ENCODE measurements around the gene PRKAG2.
A peak's percentile ranks its signal among the peaks of the same experiment; 100 is the strongest.
"Not testable (repeated sequence)": the region's sequence is repeated elsewhere in the genome, so short reads cannot be mapped to it uniquely, and the experiment has no call there.

PRKAG2 gene

GRCh38 chr7:151539088-151539671, 337.7 kb downstream of the PRKAG2 start:
- Histone ChIP-seq H2BK5ac (ENCODE audit: low read length) (no peak overlapping the region), H2BK12ac (ENCODE audit: low read length) (no peak overlapping the region), H4K91ac (ENCODE audit: low read depth, low read length, poor library complexity) (no peak overlapping the region), H3K4me1 (ENCODE audit: control insufficient read depth in 2 of 2, insufficient read depth in 1 of 2, low read depth in 1 of 2, low read length in 2 of 2) (peaks cover 9 to 25% of the 10 kb centered on the region in 2 donors), H3K18ac (ENCODE audit: low read length) (peak overlapping the region; percentile 0), H3K27me3 (ENCODE audit: control insufficient read depth in 3 of 3, insufficient read depth in 3 of 3, low read depth in 1 of 3, low read length in 3 of 3) (no peaks in the 10 kb centered on the region), H3K4me3 (ENCODE audit: low read length in 2 of 2) (peak overlapping the region in 1 of 2 donors; percentile 42), H3K9ac (ENCODE audit: low read depth, low read length, poor library complexity) (no peak overlapping the region), H3K23ac (ENCODE audit: low read depth, low read length, poor library complexity) (no peak overlapping the region), H3K79me1 (ENCODE audit: low read depth, low read length) (no peaks in the 10 kb centered on the region), H4K8ac (ENCODE audit: low read depth, low read length) (no peak overlapping the region), H3K36me3 (replicated peaks in 1 of 2; ENCODE audit: control insufficient read depth in 2 of 2, insufficient read depth in 2 of 2, low read length in 2 of 2) (no peaks in the 10 kb centered on the region), H2AFZ (ENCODE audit: low read length) (peak overlapping the region; percentile 85), H2AK5ac (ENCODE audit: low read depth, low read length) (no peak overlapping the region), H3K27ac (replicated peaks; ENCODE audit: low read length) (peak overlapping the region; percentile 72), H3K4ac (ENCODE audit: low read length) (no peak overlapping the region), H2BK120ac (ENCODE audit: low read depth, low read length) (no peak overlapping the region), H2BK15ac (ENCODE audit: low read length) (no peak overlapping the region), H3K14ac (ENCODE audit: low read length) (no peak overlapping the region), H3K9me3 (replicated peaks in 1 of 2; ENCODE audit: control insufficient read depth in 2 of 2, insufficient read depth in 1 of 2, low read depth in 1 of 2, low read length in 2 of 2) (no peaks in the 10 kb centered on the region), H3K4me2 (ENCODE audit: insufficient read depth, low read length, poor library complexity, severe bottlenecking) (no peak overlapping the region)
- peak; percentile 66 for DNase-seq (ENCODE audit: low spot score)
- no CpG with 5 or more reads among the region's 9 CpGs for WGBS, 2 donors (ENCODE audit: extremely low coverage in 2 of 2, insufficient read length in 2 of 2, insufficient replicate concordance in 1 of 2)

- no peak for DNase-seq (ENCODE audit: low spot score)
- no peak overlapping the region for H3K4ac ChIP-seq (ENCODE audit: low read length)
- no CpG with 5 or more reads among the region's 8 CpGs for WGBS, 2 donors (ENCODE audit: extremely low coverage in 2 of 2, insufficient read length in 2 of 2, insufficient replicate concordance in 1 of 2)
- H3K36me3 ChIP-seq (replicated peaks in 1 of 2; ENCODE audit: control insufficient read depth in 2 of 2, insufficient read depth in 2 of 2, low read length in 2 of 2) = no peaks in the 10 kb centered on the region
- H3K27ac ChIP-seq (replicated peaks; ENCODE audit: low read length) = no peak overlapping the region
- no peaks in the 10 kb centered on the region for H3K27me3 ChIP-seq (ENCODE audit: control insufficient read depth in 3 of 3, insufficient read depth in 3 of 3, low read depth in 1 of 3, low read length in 3 of 3)
- no peak overlapping the region for H2AK5ac ChIP-seq (ENCODE audit: low read depth, low read length)
- no peak overlapping the region for H3K18ac ChIP-seq (ENCODE audit: low read length)
- H3K9ac ChIP-seq (ENCODE audit: low read depth, low read length, poor library complexity) = no peak overlapping the region
- no peak overlapping the region for H2BK5ac ChIP-seq (ENCODE audit: low read length)
- H4K91ac ChIP-seq (ENCODE audit: low read depth, low read length, poor library complexity) = no peak overlapping the region
- no peak overlapping the region for H2AFZ ChIP-seq (ENCODE audit: low read length)
- H4K8ac ChIP-seq (ENCODE audit: low read depth, low read length) = no peak overlapping the region
- no peak overlapping the region for H3K23ac ChIP-seq (ENCODE audit: low read depth, low read length, poor library complexity)
- H3K9me3 ChIP-seq (replicated peaks in 1 of 2; ENCODE audit: control insufficient read depth in 2 of 2, insufficient read depth in 1 of 2, low read depth in 1 of 2, low read length in 2 of 2) = no peaks in the 10 kb centered on the region
- no peaks in the 10 kb centered on the region for H3K79me1 ChIP-seq (ENCODE audit: low read depth, low read length)
- no peak overlapping the region for H3K14ac ChIP-seq (ENCODE audit: low read length)
- no peak overlapping the region for H2BK15ac ChIP-seq (ENCODE audit: low read length)
- no peak overlapping the region for H2BK120ac ChIP-seq (ENCODE audit: low read depth, low read length)
- H3K4me3 ChIP-seq (ENCODE audit: low read length in 2 of 2) = no peak overlapping the region
- H2BK12ac ChIP-seq (ENCODE audit: low read length) = no peak overlapping the region
- peaks cover 9 to 25% of the 10 kb centered on the region in 2 donors for H3K4me1 ChIP-seq (ENCODE audit: control insufficient read depth in 2 of 2, insufficient read depth in 1 of 2, low read depth in 1 of 2, low read length in 2 of 2)
- no peak overlapping the region for H3K4me2 ChIP-seq (ENCODE audit: insufficient read depth, low read length, poor library complexity, severe bottlenecking)
These were observed 338.9 kb downstream of the PRKAG2 start for GRCh38 chr7:151537818-151538561.

GRCh38 chr7:151536178-151536577, 340.7 kb downstream of the PRKAG2 start:
- not testable (repeated sequence) for H3K36me3 ChIP-seq (replicated peaks in 1 of 2; ENCODE audit: control insufficient read depth in 2 of 2, insufficient read depth in 2 of 2, low read length in 2 of 2); H3K4me3 ChIP-seq (ENCODE audit: low read length in 2 of 2); H2BK12ac ChIP-seq (ENCODE audit: low read length); H3K9me3 ChIP-seq (replicated peaks in 1 of 2; ENCODE audit: control insufficient read depth in 2 of 2, insufficient read depth in 1 of 2, low read depth in 1 of 2, low read length in 2 of 2); H3K9ac ChIP-seq (ENCODE audit: low read depth, low read length, poor library complexity); H3K23ac ChIP-seq (ENCODE audit: low read depth, low read length, poor library complexity); H2AK5ac ChIP-seq (ENCODE audit: low read depth, low read length); H2AFZ ChIP-seq (ENCODE audit: low read length); H3K27ac ChIP-seq (replicated peaks; ENCODE audit: low read length); H2BK120ac ChIP-seq (ENCODE audit: low read depth, low read length); H2BK15ac ChIP-seq (ENCODE audit: low read length); H4K8ac ChIP-seq (ENCODE audit: low read depth, low read length); H3K4ac ChIP-seq (ENCODE audit: low read length); H2BK5ac ChIP-seq (ENCODE audit: low read length); H4K91ac ChIP-seq (ENCODE audit: low read depth, low read length, poor library complexity); H3K27me3 ChIP-seq (ENCODE audit: control insufficient read depth in 3 of 3, insufficient read depth in 3 of 3, low read depth in 1 of 3, low read length in 3 of 3); H3K14ac ChIP-seq (ENCODE audit: low read length); DNase-seq (ENCODE audit: low spot score); H3K18ac ChIP-seq (ENCODE audit: low read length); H3K79me1 ChIP-seq (ENCODE audit: low read depth, low read length); H3K4me2 ChIP-seq (ENCODE audit: insufficient read depth, low read length, poor library complexity, severe bottlenecking)
- peaks cover 9 to 25% of the 10 kb centered on the region in 2 donors for H3K4me1 ChIP-seq (ENCODE audit: control insufficient read depth in 2 of 2, insufficient read depth in 1 of 2, low read depth in 1 of 2, low read length in 2 of 2)
- WGBS, 2 donors (ENCODE audit: extremely low coverage in 2 of 2, insufficient read length in 2 of 2, insufficient replicate concordance in 1 of 2) = no CpG with 5 or more reads among the region's 2 CpGs

- H3K14ac ChIP-seq (ENCODE audit: low read length) = no peak overlapping the region
- H3K36me3 ChIP-seq (replicated peaks in 1 of 2; ENCODE audit: control insufficient read depth in 2 of 2, insufficient read depth in 2 of 2, low read length in 2 of 2) = no peaks in the 10 kb centered on the region
- H3K9me3 ChIP-seq (replicated peaks in 1 of 2; ENCODE audit: control insufficient read depth in 2 of 2, insufficient read depth in 1 of 2, low read depth in 1 of 2, low read length in 2 of 2) = peaks cover 2 to 6% of the 10 kb centered on the region in 2 donors
- H3K4me3 ChIP-seq (ENCODE audit: low read length in 2 of 2) = no peak overlapping the region
- no peak for DNase-seq (ENCODE audit: low spot score)
- no peaks in the 10 kb centered on the region for H3K27me3 ChIP-seq (ENCODE audit: control insufficient read depth in 3 of 3, insufficient read depth in 3 of 3, low read depth in 1 of 3, low read length in 3 of 3)
- no peak overlapping the region for H4K91ac ChIP-seq (ENCODE audit: low read depth, low read length, poor library complexity)
- H3K18ac ChIP-seq (ENCODE audit: low read length) = no peak overlapping the region
- no peak overlapping the region for H3K4ac ChIP-seq (ENCODE audit: low read length)
- H2BK120ac ChIP-seq (ENCODE audit: low read depth, low read length) = no peak overlapping the region
- no peak overlapping the region for H2BK5ac ChIP-seq (ENCODE audit: low read length)
- no peak overlapping the region for H3K9ac ChIP-seq (ENCODE audit: low read depth, low read length, poor library complexity)
- H3K27ac ChIP-seq (replicated peaks; ENCODE audit: low read length) = no peak overlapping the region
- no peaks in the 10 kb centered on the region for H3K79me1 ChIP-seq (ENCODE audit: low read depth, low read length)
- no peak overlapping the region for H3K4me2 ChIP-seq (ENCODE audit: insufficient read depth, low read length, poor library complexity, severe bottlenecking)
- H3K4me1 ChIP-seq (ENCODE audit: control insufficient read depth in 2 of 2, insufficient read depth in 1 of 2, low read depth in 1 of 2, low read length in 2 of 2) = no peaks in the 10 kb centered on the region
- no peak overlapping the region for H2BK15ac ChIP-seq (ENCODE audit: low read length)
- H2AK5ac ChIP-seq (ENCODE audit: low read depth, low read length) = no peak overlapping the region
- H2BK12ac ChIP-seq (ENCODE audit: low read length) = no peak overlapping the region
- no peak overlapping the region for H3K23ac ChIP-seq (ENCODE audit: low read depth, low read length, poor library complexity)
- no peak overlapping the region for H4K8ac ChIP-seq (ENCODE audit: low read depth, low read length)
- no peak overlapping the region for H2AFZ ChIP-seq (ENCODE audit: low read length)
These were observed 347.1 kb downstream of the PRKAG2 start for GRCh38 chr7:151529842-151530241.
